ENCODE measurements around the gene SENP8.
"Not testable (repeated sequence)": the region's sequence is repeated elsewhere in the genome, so short reads cannot be mapped to it uniquely, and the experiment has no call there.

SENP8 gene

GRCh38 chr15:72118017-72118978 lies at the start of gene SENP8, which contains the start of gene MYO9A:
Gene SENP8 (plus strand): TSS chr15:72118403. CDS start chr15:72139624, 21,221 bp downstream.
Gene MYO9A (minus strand): TSS chr15:72118150. CDS start chr15:72046563, 71,587 bp downstream.
- peak; percentile 99 for DNase-seq

GRCh38 chr15:72068856-72069255 lies 49.3 kb upstream of the SENP8 start:
- DNase-seq = no peak

- no peak for DNase-seq
Observed at GRCh38 chr15:72070817-72071447, 47.3 kb upstream of the SENP8 start.

GRCh38 chr15:72071448-72071825 lies 46.8 kb upstream of the SENP8 start:
- not testable (repeated sequence) for DNase-seq

DNA sequence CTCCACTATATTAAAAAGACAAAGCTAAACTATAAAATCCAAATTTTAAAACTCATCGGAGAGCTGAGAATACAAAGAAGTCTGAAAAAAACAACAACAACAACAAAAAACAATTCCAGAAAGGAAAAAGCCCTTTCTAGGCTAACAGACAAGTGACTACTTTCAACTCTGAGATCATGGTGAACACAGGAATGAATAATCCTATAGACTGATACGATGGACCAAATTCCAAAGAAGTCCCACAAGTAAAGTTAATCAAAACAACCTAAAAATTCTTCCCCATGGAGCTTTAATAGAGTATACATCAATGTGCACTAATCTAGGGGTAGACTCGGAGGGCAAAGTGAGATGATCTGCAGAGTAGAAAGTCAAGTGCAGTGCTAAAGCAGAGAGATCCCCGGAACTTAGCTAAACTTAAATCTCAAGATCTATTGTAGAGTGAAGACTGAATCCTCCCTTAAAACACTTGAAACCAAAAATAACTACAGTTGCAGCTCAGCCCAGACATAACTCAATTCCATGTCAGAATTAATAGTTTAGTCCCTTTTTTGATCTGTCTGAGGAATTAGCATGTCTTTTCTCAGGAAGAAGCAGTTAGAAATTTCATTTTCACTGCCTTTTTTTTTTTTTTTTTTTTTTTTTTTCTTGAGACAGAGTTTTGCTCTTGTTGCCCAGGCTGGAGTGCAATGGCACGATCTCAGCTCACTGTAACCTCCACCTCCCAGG lies 43.7 kb upstream of the SENP8 start:
- DNase-seq = no peak

DNA sequence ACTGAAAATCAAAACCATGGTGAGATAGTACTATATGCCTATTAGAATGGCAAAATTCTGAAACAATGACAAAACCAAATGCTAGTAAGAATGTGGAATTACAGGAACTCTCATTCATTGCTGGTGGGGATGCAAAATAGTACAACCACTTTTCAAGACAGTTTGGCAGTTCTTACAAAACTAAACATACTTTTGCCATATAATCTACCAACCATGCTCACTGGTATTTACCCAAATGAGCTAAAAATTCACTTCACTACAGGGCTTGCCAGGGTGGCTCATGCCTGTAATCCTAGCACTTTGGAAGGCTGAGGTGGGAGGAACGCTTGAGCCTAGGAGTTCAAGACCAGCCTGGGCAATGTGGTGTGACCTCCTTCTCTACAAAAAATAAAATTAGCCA lies 40.3 kb upstream of the SENP8 start:
- DNase-seq = no peak

DNA sequence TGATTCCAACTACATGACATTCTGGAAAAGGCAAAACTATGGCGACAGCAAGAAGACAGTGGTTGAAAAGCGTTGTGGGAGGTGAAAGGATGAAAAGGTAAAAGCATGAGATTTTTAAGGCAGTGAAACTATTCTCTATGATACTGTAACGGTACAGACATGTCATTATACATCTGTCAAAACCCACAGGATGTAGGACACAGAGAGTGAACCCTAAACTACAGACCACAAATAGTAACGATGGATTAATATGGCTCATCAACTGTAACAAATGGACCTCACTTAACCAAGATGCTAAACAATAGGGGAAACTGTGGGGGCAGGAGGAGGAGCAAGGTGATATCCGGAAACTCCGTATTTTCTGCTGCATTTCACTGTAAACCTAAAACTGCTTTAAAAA lies 39.3 kb upstream of the SENP8 start:
- DNase-seq = no peak

- no peak for DNase-seq
Observed at GRCh38 chr15:72082176-72082575, 36.0 kb upstream of the SENP8 start.

DNA sequence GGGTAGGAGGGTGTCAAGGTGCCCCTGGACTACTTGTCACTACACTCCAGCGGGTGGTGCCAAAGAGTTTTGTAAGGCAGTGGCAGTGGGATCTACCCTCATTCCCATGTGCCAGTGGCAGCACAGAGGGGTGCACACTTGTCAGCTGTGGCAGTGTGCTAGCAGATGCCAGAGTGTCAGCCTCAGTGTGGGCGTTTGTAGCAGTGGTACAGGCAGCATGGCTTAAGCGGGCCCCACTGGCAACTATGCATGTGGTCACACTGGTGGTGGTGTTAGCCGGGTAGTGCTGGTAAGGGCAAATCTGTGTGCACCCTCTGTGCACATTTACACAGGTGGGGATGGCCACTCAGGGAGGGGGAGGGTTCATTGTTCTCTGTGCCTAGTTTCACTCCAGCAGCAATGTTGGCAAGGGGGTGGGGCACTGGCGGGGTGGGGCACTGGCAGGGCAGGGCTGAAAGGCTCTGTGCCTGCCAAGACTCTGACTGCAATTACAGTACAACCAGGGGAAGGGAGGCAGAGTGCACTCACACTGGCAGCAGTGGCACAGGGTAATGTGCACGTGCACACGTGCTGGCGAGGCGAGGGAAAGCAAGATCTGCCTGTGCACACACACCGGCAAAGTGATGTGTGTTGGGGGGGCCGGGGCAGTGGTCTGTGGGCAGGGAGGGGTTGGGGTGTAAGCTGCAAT lies 32.0 kb upstream of the SENP8 start:
- no peak for DNase-seq

GRCh38 chr15:72086920-72087648 lies 31.1 kb upstream of the SENP8 start:
- DNase-seq = no peak

GRCh38 chr15:72092006-72092405 lies 26.2 kb upstream of the SENP8 start:
- no peak for DNase-seq

- no peak for DNase-seq
Observed at GRCh38 chr15:72092691-72093090, 25.5 kb upstream of the SENP8 start.

GRCh38 chr15:72096796-72097195 lies 21.4 kb upstream of the SENP8 start:
- no peak for DNase-seq

DNA sequence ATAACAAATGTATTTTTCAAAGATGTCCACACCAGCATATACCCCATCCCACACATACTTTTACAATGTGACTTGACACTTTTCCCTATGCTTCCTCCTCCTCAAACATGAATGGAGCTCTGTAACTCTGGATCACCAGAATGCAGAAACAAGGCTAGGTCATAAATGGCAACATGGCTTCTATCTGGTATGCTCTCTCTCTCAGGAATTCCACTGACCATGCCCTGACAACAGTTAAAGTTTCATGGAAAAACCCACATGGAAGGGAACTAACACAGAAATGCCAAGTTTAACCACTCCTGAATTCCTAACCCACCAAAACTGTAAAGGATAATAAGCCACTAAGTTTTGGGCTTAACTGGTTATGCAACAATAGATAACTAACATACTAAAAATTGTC lies 20.2 kb upstream of the SENP8 start:
- no peak for DNase-seq

GRCh38 chr15:72099155-72099554 lies 19.0 kb upstream of the SENP8 start:
- no peak for DNase-seq

- not testable (repeated sequence) for DNase-seq
Observed at GRCh38 chr15:72100551-72100950, 17.7 kb upstream of the SENP8 start.

DNA sequence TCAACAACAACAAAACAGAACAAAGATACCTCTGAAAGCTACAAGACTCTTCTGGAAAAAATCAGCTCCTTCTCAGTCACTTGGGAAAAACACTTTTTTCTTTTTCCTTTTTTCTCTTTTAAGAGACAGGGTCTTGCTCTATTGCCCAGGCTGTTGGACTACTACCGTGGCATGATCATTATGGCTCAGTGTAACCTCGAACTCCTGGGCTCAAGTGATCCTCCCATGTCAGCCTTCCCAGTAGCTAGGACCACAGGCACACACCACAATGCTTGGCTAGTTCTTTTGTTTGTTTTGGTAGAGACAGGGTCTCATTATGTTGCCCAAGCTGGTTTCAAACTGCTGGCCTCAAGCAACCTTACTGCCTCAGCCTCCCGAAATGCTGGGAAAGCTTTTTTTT lies 13.1 kb upstream of the SENP8 start:
- DNase-seq = no peak

DNA sequence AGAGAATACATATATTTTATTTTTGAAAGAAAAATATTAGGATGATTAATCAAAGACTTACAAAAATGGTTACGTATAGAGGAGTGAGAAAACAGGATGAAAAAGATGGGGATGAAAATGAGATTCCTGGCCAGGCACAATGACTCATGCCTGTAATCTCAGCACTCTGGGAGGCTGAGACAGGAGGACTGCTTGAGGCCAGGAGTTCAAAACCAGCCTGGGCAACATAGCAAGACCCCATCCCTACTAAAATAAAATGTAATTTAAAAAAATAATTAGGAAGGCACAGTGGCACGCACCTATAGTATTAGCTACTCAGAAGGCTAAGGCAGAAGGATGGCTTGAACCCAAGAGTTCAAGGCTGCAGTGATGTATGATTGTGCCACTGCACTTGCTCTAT lies 12.1 kb upstream of the SENP8 start:
- no peak for DNase-seq

DNA sequence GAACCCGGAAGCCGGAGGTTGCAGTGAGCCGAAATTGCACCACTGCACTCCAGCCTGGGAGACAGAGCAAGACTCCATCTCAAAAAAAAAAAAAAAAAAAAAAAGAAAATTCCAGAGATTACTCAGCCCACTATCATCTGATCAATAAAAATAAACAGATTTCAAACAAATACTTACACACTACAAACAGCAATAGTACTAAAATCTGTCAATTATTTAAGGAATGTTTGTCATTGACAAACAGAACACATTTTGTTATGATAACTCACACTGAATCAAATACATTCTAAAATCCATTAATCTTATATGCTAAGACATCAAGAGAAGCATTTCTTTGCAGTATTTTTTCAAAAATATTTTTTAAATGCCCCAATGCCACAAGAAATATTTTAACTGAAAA lies 7.8 kb upstream of the SENP8 start:
- no peak for DNase-seq

- DNase-seq = no peak
Observed at GRCh38 chr15:72112116-72112515, 6.1 kb upstream of the SENP8 start.

- no peak for DNase-seq
Observed at GRCh38 chr15:72112805-72113204, 5.4 kb upstream of the SENP8 start.

Data from islet precursor cell (in vitro differentiated cells).